ENCODE results near the gene ORAI3. TPM values are rescaled to one million over a fixed set of nuclear protein-coding genes. Genes with fewer than 3 reads are reported as not detected.
A peak's percentile ranks its signal among the peaks of the same experiment; 100 is the strongest.
"Not testable (repeated sequence)": the region's sequence is repeated elsewhere in the genome, so short reads cannot be mapped to it uniquely, and the experiment has no call there.

ORAI3 gene
- total RNA-seq, 1 experiment from 2014 or later = 10.5 TPM

- DNase-seq (ENCODE audit: low read depth) = no peak
Observed at GRCh38 chr16:30923554-30924075, 25.3 kb upstream of the ORAI3 start, which contains the start of gene FBXL19. Gene FBXL19, plus strand, starts transcription at chr16:30923572. Its CDS starts 2,183 bp downstream, at chr16:30925755.

- no peak for DNase-seq (ENCODE audit: low read depth)
Observed at GRCh38 chr16:30924076-30924912, 24.6 kb upstream of the ORAI3 start.

- no peak for DNase-seq (ENCODE audit: low read depth)
Observed at GRCh38 chr16:30924913-30925631, 23.8 kb upstream of the ORAI3 start.

- DNase-seq (ENCODE audit: low read depth) = no peak
Observed at GRCh38 chr16:30925632-30925987, 23.3 kb upstream of the ORAI3 start.

GRCh38 chr16:30925995-30926811, 22.7 kb upstream of the ORAI3 start:
- no peak for DNase-seq (ENCODE audit: low read depth)

- no peak for DNase-seq (ENCODE audit: low read depth)
Observed at GRCh38 chr16:30926937-30927788, 21.7 kb upstream of the ORAI3 start.

GRCh38 chr16:30927789-30928378, 21.0 kb upstream of the ORAI3 start:
- peak; percentile 68 for DNase-seq (ENCODE audit: low read depth)

- no peak for DNase-seq (ENCODE audit: low read depth)
Observed at GRCh38 chr16:30928390-30928789, 20.5 kb upstream of the ORAI3 start.

GRCh38 chr16:30929167-30929566, 19.7 kb upstream of the ORAI3 start:
- DNase-seq (ENCODE audit: low read depth) = no peak

GRCh38 chr16:30930160-30930571, 18.7 kb upstream of the ORAI3 start:
- no peak for DNase-seq (ENCODE audit: low read depth)

- no peak for DNase-seq (ENCODE audit: low read depth)
Observed at GRCh38 chr16:30931068-30931650, 17.7 kb upstream of the ORAI3 start.

GRCh38 chr16:30934827-30935557, 13.9 kb upstream of the ORAI3 start:
- DNase-seq (ENCODE audit: low read depth) = peak; percentile 59

- no peak for DNase-seq (ENCODE audit: low read depth)
Observed at GRCh38 chr16:30937692-30938091, 11.2 kb upstream of the ORAI3 start.

- DNase-seq (ENCODE audit: low read depth) = not testable (repeated sequence)
Observed at GRCh38 chr16:30939571-30939970, 9.3 kb upstream of the ORAI3 start.

GRCh38 chr16:30941600-30942425, 7.1 kb upstream of the ORAI3 start:
- DNase-seq (ENCODE audit: low read depth) = peak; percentile 81

- DNase-seq (ENCODE audit: low read depth) = no peak
Observed at GRCh38 chr16:30942426-30942806, 6.5 kb upstream of the ORAI3 start.

GRCh38 chr16:30944352-30944751, 4.5 kb upstream of the ORAI3 start:
- no peak for DNase-seq (ENCODE audit: low read depth)
